Gastroesophageal sphincter (tissue), 4 donors: ENCODE measurements around the gene KRT222. TPM values are rescaled to one million over a fixed set of nuclear protein-coding genes. Genes with fewer than 3 reads are reported as not detected.

Experiments used
- ATAC-seq: fragments of 150-250 bp; one replicate; pipeline ENCODE4 v1.9.1; 2016; ENCODE audit warnings: mild to moderate bottlenecking, moderate library complexity
- H3K27ac ChIP-seq, 4 donors: fragments of 200-600 bp; sonication (generic) in 3 of 4; 1 replicate in 3 of 4; 2 replicates in 1 of 4; pipeline ENCODE4 v1.5.1; 2016 to 2019
- H3K27me3 ChIP-seq: fragments of 200-600 bp; sonication (generic); one replicate; pipeline ENCODE4 v1.5.1; 2019
- H3K36me3 ChIP-seq, 2 donors: fragments of 200-600 bp; sonication (generic); one replicate each; pipeline ENCODE4 v1.5.1; 2019; ENCODE audit warnings: control low read depth in 1 of 2
- H3K4me1 ChIP-seq, 3 donors: fragments of 200-600 bp; sonication (generic); 1 replicate in 2 of 3; 2 replicates in 1 of 3; pipeline ENCODE4 v1.5.1; 2016 to 2019; ENCODE audit warnings: control low read depth in 2 of 3
- H3K4me3 ChIP-seq, 2 donors: fragments of 200-600 bp; sonication (generic); one replicate each; pipeline ENCODE4 v1.5.1; 2019; ENCODE audit warnings: mild to moderate bottlenecking in 1 of 2, moderate library complexity in 1 of 2
- H3K9me3 ChIP-seq, 3 donors: fragments of 200-600 bp; sonication (generic); one replicate each; pipeline ENCODE4 v1.5.1; 2017 to 2019; ENCODE audit warnings: control low read depth in 2 of 3
- EP300 ChIP-seq: sonication (generic); formaldehyde crosslinking; IDR thresholded peaks from one replicate; pipeline ENCODE4 v1.6.1; 2017; ENCODE audit warnings: antibody characterized with exemption, mild to moderate bottlenecking
- POLR2A ChIP-seq, 2 donors: fragments of 450-650 bp; IDR thresholded peaks; one replicate each; pipeline ENCODE4 v1.6.1; 2017; ENCODE audit warnings: antibody characterized with exemption in 2 of 2, mild to moderate bottlenecking in 2 of 2, moderate library complexity in 1 of 2
- POLR2AphosphoS5 ChIP-seq: sonication (generic); formaldehyde crosslinking; IDR thresholded peaks from one replicate; pipeline ENCODE4 v1.6.1; 2017; ENCODE audit warnings: antibody characterized with exemption
- WGBS, 2 donors: methylation state at CpG; one replicate each; pipeline ENCODE4 v1.1.5; 2018; ENCODE audit warnings: low coverage in 1 of 2; 5-methylcytosine and 5-hydroxymethylcytosine counted together
- total RNA-seq, 4 donors: library from RNA; depleted of rRNA; stranded (reverse); fragments of >200 nt; gene quantifications; one replicate each; pipeline ENCODE4 v1.1.0, GENCODE V29; 2016
- TF ChIP-seq, protein P1 (sequence below), 4 experiments: fragments of 200-600 bp in 2 of 4; fragments of 450-650 bp in 2 of 4; sonication (generic) in 1 of 4; IDR thresholded peaks; one replicate each; pipeline ENCODE4 v1.5.1; 2017 to 2019; ENCODE audit warnings: antibody characterized with exemption in 4 of 4, mild to moderate bottlenecking in 2 of 4, moderate library complexity in 2 of 4

Gene KRT222
- total RNA-seq, 4 donors from 2014 or later: 0.94 to 17.8 (median 1.8) TPM

- Histone ChIP-seq H3K9me3 (no peaks in the 10 kb centered on the region), H3K27me3 (no peaks in the 10 kb centered on the region), H3K4me3 (no peak overlapping the region), H3K27ac (no peak overlapping the region), H3K4me1 (peaks cover 0 to 9% (median 0%) of the 10 kb centered on the region in 3 donors), H3K36me3 (peaks cover 28 to 94% of the 10 kb centered on the region in 2 donors)
- no peak for TF ChIP-seq POLR2A (IDR thresholded peaks at IDR 0.05)
- TF ChIP-seq, protein P1, sequence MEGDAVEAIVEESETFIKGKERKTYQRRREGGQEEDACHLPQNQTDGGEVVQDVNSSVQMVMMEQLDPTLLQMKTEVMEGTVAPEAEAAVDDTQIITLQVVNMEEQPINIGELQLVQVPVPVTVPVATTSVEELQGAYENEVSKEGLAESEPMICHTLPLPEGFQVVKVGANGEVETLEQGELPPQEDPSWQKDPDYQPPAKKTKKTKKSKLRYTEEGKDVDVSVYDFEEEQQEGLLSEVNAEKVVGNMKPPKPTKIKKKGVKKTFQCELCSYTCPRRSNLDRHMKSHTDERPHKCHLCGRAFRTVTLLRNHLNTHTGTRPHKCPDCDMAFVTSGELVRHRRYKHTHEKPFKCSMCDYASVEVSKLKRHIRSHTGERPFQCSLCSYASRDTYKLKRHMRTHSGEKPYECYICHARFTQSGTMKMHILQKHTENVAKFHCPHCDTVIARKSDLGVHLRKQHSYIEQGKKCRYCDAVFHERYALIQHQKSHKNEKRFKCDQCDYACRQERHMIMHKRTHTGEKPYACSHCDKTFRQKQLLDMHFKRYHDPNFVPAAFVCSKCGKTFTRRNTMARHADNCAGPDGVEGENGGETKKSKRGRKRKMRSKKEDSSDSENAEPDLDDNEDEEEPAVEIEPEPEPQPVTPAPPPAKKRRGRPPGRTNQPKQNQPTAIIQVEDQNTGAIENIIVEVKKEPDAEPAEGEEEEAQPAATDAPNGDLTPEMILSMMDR (IDR thresholded peaks at IDR 0.05): no peak
- TF ChIP-seq POLR2AphosphoS5: no peak
- no peak for TF ChIP-seq EP300
- no peak for ATAC-seq
- WGBS, 2 donors: 63 to 75% methylated on average over 1 of the region's 1 CpG
Observed at GRCh38 chr17:40633871-40634270, 31.1 kb downstream of the KRT222 start.

GRCh38 chr17:40632216-40632615, 32.8 kb downstream of the KRT222 start:
- H3K36me3 ChIP-seq: peaks cover 28 to 99% of the 10 kb centered on the region in 2 donors
- no peaks in the 10 kb centered on the region for H3K9me3 ChIP-seq
- no peak overlapping the region for H3K4me3 ChIP-seq
- ATAC-seq: peak; percentile 25
- no peaks in the 10 kb centered on the region for H3K4me1 ChIP-seq
- 64 to 75% methylated on average over 7 to 9 of the region's 9 CpGs for WGBS, 2 donors
- H3K27ac ChIP-seq: peak overlapping the region in 1 of 4 donors; percentile 3
- no peaks in the 10 kb centered on the region for H3K27me3 ChIP-seq
- TF ChIP-seq POLR2AphosphoS5 (no peak), POLR2A (IDR thresholded peaks at IDR 0.05) (no peak), EP300 (no peak)
- TF ChIP-seq, protein P1 (IDR thresholded peaks at IDR 0.05): no peak

- peaks cover 11 to 79% of the 10 kb centered on the region in 2 donors for H3K36me3 ChIP-seq
- H3K4me3 ChIP-seq: no peak overlapping the region
- ATAC-seq: no peak
- H3K27me3 ChIP-seq: no peaks in the 10 kb centered on the region
- WGBS, 2 donors: 43 to 51% methylated on average over 2 of the region's 2 CpGs
- no peaks in the 10 kb centered on the region for H3K9me3 ChIP-seq
- no peak overlapping the region for H3K27ac ChIP-seq
- no peaks in the 10 kb centered on the region for H3K4me1 ChIP-seq
- TF ChIP-seq POLR2A (IDR thresholded peaks at IDR 0.05) (no peak), POLR2AphosphoS5 (no peak), EP300 (no peak)
- TF ChIP-seq, protein P1 (IDR thresholded peaks at IDR 0.05): no peak
Observed at GRCh38 chr17:40629842-40630241, 35.1 kb downstream of the KRT222 start.

DNA sequence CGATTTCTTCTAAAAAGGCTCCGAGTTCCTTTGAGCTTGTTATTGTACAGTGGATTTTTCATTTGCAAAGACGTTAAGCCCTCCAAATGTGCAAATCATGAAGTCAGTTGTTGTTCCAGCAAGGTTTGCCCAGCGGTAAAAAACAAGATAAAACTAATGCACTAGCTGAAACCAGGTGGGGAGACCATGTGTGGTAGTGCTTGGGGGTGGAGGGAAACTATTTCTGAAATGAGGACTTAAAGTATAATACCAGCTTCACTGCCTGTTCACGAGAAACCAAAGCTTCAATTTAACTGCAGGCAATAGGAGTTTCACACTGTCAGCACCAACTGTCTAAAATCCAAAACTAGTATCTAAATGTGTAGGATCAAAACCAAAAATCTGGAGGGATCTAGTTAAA, 39.7 kb downstream of the KRT222 start:
- 43 to 66% methylated on average over 4 to 5 of the region's 5 CpGs for WGBS, 2 donors
- TF ChIP-seq POLR2AphosphoS5: no peak
- TF ChIP-seq POLR2A (IDR thresholded peaks at IDR 0.05): no peak
- no peak for TF ChIP-seq EP300
- TF ChIP-seq, protein P1 (IDR thresholded peaks at IDR 0.05): no peak
- Histone ChIP-seq H3K27me3 (no peaks in the 10 kb centered on the region), H3K9me3 (no peaks in the 10 kb centered on the region), H3K4me1 (peaks cover 0 to 16% (median 0%) of the 10 kb centered on the region in 3 donors), H3K36me3 (peaks cover 0 to 33% of the 10 kb centered on the region in 2 donors), H3K27ac (no peak overlapping the region), H3K4me3 (no peak overlapping the region)
- no peak for ATAC-seq

DNA sequence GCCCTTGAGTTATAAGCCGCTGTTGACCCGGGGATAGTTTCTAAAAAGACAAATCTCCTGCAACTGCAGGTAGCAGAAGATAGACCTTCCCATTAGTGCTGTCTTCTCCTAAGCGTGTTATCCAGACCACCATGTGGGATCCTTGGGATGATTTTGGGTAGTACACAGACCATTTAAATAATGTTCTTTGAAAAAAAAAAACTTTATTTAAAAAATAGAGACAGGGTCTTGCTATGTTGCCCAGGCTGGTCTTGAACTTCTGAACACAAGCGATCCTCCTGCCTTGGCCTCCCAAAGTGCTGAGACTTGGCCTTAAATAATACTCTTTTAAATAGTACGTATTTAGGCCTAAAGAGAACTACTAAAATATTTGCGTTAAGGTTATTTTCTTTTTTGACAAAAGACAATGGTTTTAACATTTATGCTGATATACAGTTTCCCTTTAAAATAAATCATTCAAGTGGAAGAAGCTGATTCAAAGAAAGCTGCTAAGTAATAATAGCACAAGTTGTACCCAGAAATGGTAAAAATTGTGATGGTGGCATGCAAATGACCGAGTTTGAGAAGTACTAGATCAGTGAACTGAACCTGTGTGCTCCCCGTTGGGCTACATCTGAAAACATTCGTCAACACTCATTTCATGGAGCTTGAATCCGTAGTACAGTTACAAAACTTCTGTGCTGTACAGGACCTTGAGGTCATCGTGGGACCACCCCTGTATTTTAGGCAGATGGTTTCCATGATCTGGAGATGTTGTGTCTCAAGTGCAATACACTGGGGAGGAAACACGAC, 41.4 kb downstream of the KRT222 start:
- TF ChIP-seq, protein P1 (IDR thresholded peaks at IDR 0.05): no peak
- TF ChIP-seq EP300 (no peak), POLR2AphosphoS5 (no peak), POLR2A (IDR thresholded peaks at IDR 0.05) (no peak)
- H3K9me3 ChIP-seq: no peaks in the 10 kb centered on the region
- WGBS, 2 donors: 78 to 89% methylated on average over 9 to 12 of the region's 12 CpGs
- peaks cover 0 to 16% of the 10 kb centered on the region in 2 donors for H3K36me3 ChIP-seq
- peaks cover 10% of the 10 kb centered on the region for H3K27me3 ChIP-seq
- no peak for ATAC-seq
- peaks cover 0 to 31% (median 0%) of the 10 kb centered on the region in 3 donors for H3K4me1 ChIP-seq
- no peak overlapping the region for H3K27ac ChIP-seq
- H3K4me3 ChIP-seq: no peak overlapping the region
